IMR-90 (cell line): ENCODE results near the gene PLEKHG5. TPM values are rescaled to one million over a fixed set of nuclear protein-coding genes. Genes with fewer than 3 reads are reported as not detected.

Source experiments
- ATAC-seq: fragments of 200-7000 bp; cut with Tn5 transposase; 2 replicates; pipeline ENCODE4 v1.9.1; 2020; ENCODE audit warnings: low read depth, mild to moderate bottlenecking, moderate library complexity
- BruUV-seq: library from RNA; stranded (reverse); fragments of 400-500 nt; replicated peaks from 2 replicates; lab custom pipeline; 2021; lab: Mats Ljungman, UMichigan
- CTCF ChIA-PET: fragments of 300-600 bp; formaldehyde crosslinking; extraction: SDS; loops from one replicate; lab custom pipeline; 2021; ENCODE audit warnings: antibody characterized with exemption; lab: Yijun Ruan, JAX
- POLR2A ChIA-PET: fragments of 300-600 bp; sonication (Branson Sonifier 250); formaldehyde crosslinking; loops from one replicate; lab custom pipeline; 2022; ENCODE audit warnings: antibody characterized with exemption; ENCODE audit not compliant: unreplicated experiment; lab: Charles Lee
- DNase-seq: peaks from one replicate; pipeline ENCODE4 v3.0.0; 2013
- H2AFZ ChIP-seq: replicated peaks from 2 replicates; pipeline ENCODE3; 2013; ENCODE audit warnings: low read length, mild to moderate bottlenecking; ENCODE audit not compliant: poor library complexity
- H2AK5ac ChIP-seq: 2 replicates; pipeline ENCODE4 v1.6.1; 2013; ENCODE audit warnings: low read depth, low read length, inconsistent platforms
- H2AK9ac ChIP-seq: replicated peaks from 2 replicates; pipeline ENCODE3; 2013; ENCODE audit warnings: mild to moderate bottlenecking, low read depth, low read length, moderate library complexity; ENCODE audit not compliant: poor library complexity
- H2BK120ac ChIP-seq: 2 replicates; pipeline ENCODE4 v1.6.1; 2013; ENCODE audit warnings: low read depth, low read length, inconsistent platforms
- H2BK15ac ChIP-seq: 3 replicates; pipeline ENCODE4 v1.6.1; 2013; ENCODE audit warnings: low read depth, low read length, inconsistent platforms
- H2BK20ac ChIP-seq: 2 replicates; pipeline ENCODE4 v1.6.1; 2013; ENCODE audit warnings: low read depth, mild to moderate bottlenecking, inconsistent platforms, low read length, moderate library complexity
- H2BK5ac ChIP-seq: 2 replicates; pipeline ENCODE4 v1.6.1; 2013; ENCODE audit warnings: mild to moderate bottlenecking, low read depth, low read length, inconsistent platforms; ENCODE audit not compliant: poor library complexity, severe bottlenecking
- H3K14ac ChIP-seq: replicated peaks from 2 replicates; pipeline ENCODE4 v1.6.1; 2013; ENCODE audit warnings: low read depth, low read length, inconsistent platforms
- H3K18ac ChIP-seq: 2 replicates; pipeline ENCODE4 v1.6.1; 2013; ENCODE audit warnings: low read depth, low read length, control low read depth
- H3K23ac ChIP-seq: 2 replicates; pipeline ENCODE4 v1.6.1; 2013; ENCODE audit warnings: low read depth, low read length, inconsistent platforms
- H3K27ac ChIP-seq: 2 replicates; pipeline ENCODE4 v1.5.1; 2013; ENCODE audit warnings: mild to moderate bottlenecking, control low read depth, low read length; ENCODE audit not compliant: insufficient read depth
- H3K27me3 ChIP-seq: 2 replicates; pipeline ENCODE4 v1.6.1; 2013; ENCODE audit warnings: low read length; ENCODE audit not compliant: control insufficient read depth, insufficient read depth
- H3K36me3 ChIP-seq: 2 replicates; pipeline ENCODE4 v1.6.1; 2013; ENCODE audit warnings: low read length, mixed read lengths; ENCODE audit not compliant: control insufficient read depth, insufficient read depth
- H3K4ac ChIP-seq: 2 replicates; pipeline ENCODE4 v1.6.1; 2013; ENCODE audit warnings: low read depth, low read length, inconsistent platforms
- H3K4me1 ChIP-seq: 2 replicates; pipeline ENCODE4 v1.6.1; 2013; ENCODE audit warnings: low read length, mixed read lengths; ENCODE audit not compliant: control insufficient read depth, insufficient read depth
- H3K4me2 ChIP-seq: 2 replicates; pipeline ENCODE4 v1.6.1; 2013; ENCODE audit warnings: low read depth, mild to moderate bottlenecking, control low read depth, low read length, moderate library complexity
- H3K4me3 ChIP-seq: 2 replicates; pipeline ENCODE4 v1.5.1; 2013; ENCODE audit warnings: low read depth, mild to moderate bottlenecking, control low read depth, low read length, moderate library complexity; ENCODE audit not compliant: insufficient read depth
- H3K56ac ChIP-seq: 2 replicates; pipeline ENCODE4 v1.6.1; 2013; ENCODE audit warnings: low read length, inconsistent platforms; ENCODE audit not compliant: insufficient read depth; ENCODE audit errors: extremely low read depth
- H3K79me1 ChIP-seq, 2 experiments: 2 replicates each; pipeline ENCODE4 v1.6.1; 2013; ENCODE audit warnings: low read length in 2 of 2, inconsistent platforms in 1 of 2, low read depth in 1 of 2
- H3K9ac ChIP-seq: 2 replicates; pipeline ENCODE4 v1.6.1; 2013; ENCODE audit warnings: low read depth, low read length, control low read depth
- H3K9me1 ChIP-seq: 2 replicates; pipeline ENCODE4 v1.6.1; 2013; ENCODE audit warnings: low read length, inconsistent platforms; ENCODE audit not compliant: insufficient read depth
- H3K9me3 ChIP-seq: 2 replicates; pipeline ENCODE4 v1.6.1; 2013; ENCODE audit warnings: low read length; ENCODE audit not compliant: control insufficient read depth, insufficient read depth
- H4K20me1 ChIP-seq: 2 replicates; pipeline ENCODE4 v1.6.1; 2013; ENCODE audit warnings: low read length, inconsistent platforms; ENCODE audit not compliant: insufficient read depth
- H4K5ac ChIP-seq: 2 replicates; pipeline ENCODE4 v1.6.1; 2013; ENCODE audit warnings: mild to moderate bottlenecking, low read depth, low read length, control low read depth
- H4K8ac ChIP-seq, 2 experiments: 2 replicates each; pipeline ENCODE4 v1.6.1; 2013; ENCODE audit warnings: low read depth in 2 of 2, low read length in 2 of 2, control low read depth in 1 of 2, inconsistent platforms in 1 of 2
- H4K91ac ChIP-seq: 2 replicates; pipeline ENCODE4 v1.6.1; 2013; ENCODE audit warnings: low read depth, low read length, inconsistent platforms; ENCODE audit not compliant: insufficient read depth
- BHLHE40 ChIP-seq: fragments of 150-350 bp; IDR thresholded peaks from 2 replicates; pipeline ENCODE4 v1.6.1; 2016; ENCODE audit warnings: mild to moderate bottlenecking, low read depth, low read length
- CEBPB ChIP-seq: IDR thresholded peaks from 2 replicates; pipeline ENCODE4 v1.6.1; 2012; ENCODE audit warnings: low read depth, low read length, improper control_type of control experiment
- CHD1 ChIP-seq: IDR thresholded peaks from 2 replicates; pipeline ENCODE4 v1.6.1; 2012; ENCODE audit warnings: low read depth, low read length, improper control_type of control experiment
- FOS ChIP-seq: fragments of 150-350 bp; IDR thresholded peaks from 2 replicates; pipeline ENCODE4 v1.6.1; 2016; ENCODE audit warnings: low read depth, low read length
- MAFK ChIP-seq: IDR thresholded peaks from 2 replicates; pipeline ENCODE4 v1.6.1; 2012; ENCODE audit warnings: low read depth, low read length, improper control_type of control experiment
- MAZ ChIP-seq: IDR thresholded peaks from 2 replicates; pipeline ENCODE4 v1.6.1; 2012; ENCODE audit warnings: low read depth, mild to moderate bottlenecking, low read length, improper control_type of control experiment, moderate library complexity, borderline replicate concordance
- MXI1 ChIP-seq: IDR thresholded peaks from 2 replicates; pipeline ENCODE4 v1.6.1; 2012; ENCODE audit warnings: low read depth, mild to moderate bottlenecking, low read length, moderate library complexity, borderline replicate concordance
- NFE2L2 ChIP-seq: fragments of 150-350 bp; IDR thresholded peaks from 2 replicates; pipeline ENCODE4 v1.6.1; 2016; ENCODE audit warnings: low read depth, mild to moderate bottlenecking, low read length
- POLR2A ChIP-seq: IDR thresholded peaks from 2 replicates; pipeline ENCODE4 v1.6.1; 2012; ENCODE audit warnings: mild to moderate bottlenecking, low read depth, low read length
- RAD21 ChIP-seq: IDR thresholded peaks from 2 replicates; pipeline ENCODE4 v1.6.1; 2012; ENCODE audit warnings: low read length, improper control_type of control experiment
- RCOR1 ChIP-seq: IDR thresholded peaks from 2 replicates; pipeline ENCODE4 v1.6.1; 2012; ENCODE audit warnings: mild to moderate bottlenecking, low read length, improper control_type of control experiment; ENCODE audit not compliant: insufficient replicate concordance
- RFX5 ChIP-seq: IDR thresholded peaks from 2 replicates; pipeline ENCODE4 v1.8.0; 2012; ENCODE audit warnings: low read depth, mild to moderate bottlenecking, low read length, moderate library complexity
- SMC3 ChIP-seq: fragments of 150-350 bp; IDR thresholded peaks from 2 replicates; pipeline ENCODE4 v1.6.1; 2016; ENCODE audit warnings: low read depth, mild to moderate bottlenecking, antibody characterized with exemption, low read length, moderate library complexity
- WGBS, 2 experiments: methylation state at CpG; one replicate each; pipeline versions ENCODE4 v1.1.5 to v1.1.7; 2013; ENCODE audit warnings: missing lambda C conversion rate in 2 of 2; ENCODE audit not compliant: insufficient read length in 1 of 2; ENCODE audit errors: extremely low coverage in 2 of 2; 5-methylcytosine and 5-hydroxymethylcytosine counted together
- dilution Hi-C: fragments of 300-500 bp; cut with HindIII; formaldehyde crosslinking; loops from one replicate; pipeline ENCODE4 v1.14.3; 2018; ENCODE audit warnings: low sequenced_read_pairs; ENCODE audit not compliant: unreplicated experiment
- in situ Hi-C: fragments of 300-500 bp; cut with MboI; formaldehyde crosslinking; loops from 3 replicates; pipeline ENCODE4 v1.14.3; 2019; ENCODE audit warnings: low sequenced_read_pairs, inconsistent platforms, mixed read lengths
- intact Hi-C: fragments of 100-400 bp; cut with micrococcal nuclease; formaldehyde crosslinking; loops from 2 replicates; pipeline ENCODE4 v1.10.0; 2022
- polyA plus RNA-seq, 3 experiments: library from polyadenylated mRNA; depleted of rRNA; stranded (reverse); fragments of >200 nt; gene quantifications; 2 replicates each; pipeline ENCODE4 v1.2.3, GENCODE V29; 2012; ENCODE audit warnings: low replicate concordance in 1 of 3
- total RNA-seq: library from RNA; depleted of rRNA; stranded (reverse); fragments of >200 nt; gene quantifications from 2 replicates; pipeline ENCODE4 v1.2.3, GENCODE V29; 2012
- TF ChIP-seq, protein P1 (sequence below): fragments of 150-350 bp; IDR thresholded peaks from 2 replicates; pipeline ENCODE4 v1.6.1; 2016; ENCODE audit warnings: low read depth, mild to moderate bottlenecking, low read length, moderate library complexity, borderline replicate concordance
- TF ChIP-seq, protein P2 (sequence below): fragments of 150-350 bp; IDR thresholded peaks from 2 replicates; pipeline ENCODE4 v1.6.1; 2017; ENCODE audit warnings: mild to moderate bottlenecking, antibody characterized with exemption, low read length, low read depth
- TF ChIP-seq, protein P3 (sequence below): conservative IDR thresholded peaks from 2 replicates; pipeline ENCODE4 v1.5.1; 2012; ENCODE audit warnings: mild to moderate bottlenecking, low read depth, low read length, improper control_type of control experiment

The PLEKHG5 gene
- total and polyA plus RNA-seq, 2 of the 4 experiments (the other 2 are of a cell fraction) = 4.8 to 11.6 TPM

DNA sequence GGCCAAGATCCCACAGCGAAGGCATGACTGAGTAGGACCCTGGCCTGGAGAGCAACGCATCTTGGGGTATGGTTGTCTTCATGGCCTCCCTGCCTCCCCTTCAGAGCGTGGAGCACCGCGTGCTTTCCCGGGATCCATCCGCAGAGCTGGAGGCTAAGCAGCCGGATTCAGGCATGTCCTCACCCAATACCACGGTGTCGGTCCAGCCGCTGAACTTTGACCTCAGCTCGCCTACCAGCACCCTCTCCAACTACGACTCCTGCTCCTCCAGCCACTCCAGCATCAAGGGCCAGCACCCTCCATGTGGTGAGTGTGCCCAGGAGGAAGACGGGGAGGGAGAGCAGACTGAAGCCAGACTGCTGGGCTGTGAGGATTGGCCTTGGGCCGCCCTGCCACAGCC, 47.1 kb downstream of the PLEKHG5 start:
- H2BK20ac ChIP-seq = no peak overlapping the region
- H3K4me1 ChIP-seq = peaks cover 1% of the 10 kb centered on the region; the same call in 1 of the 2 replicates
- no CpG with 5 or more reads among the region's 15 CpGs for WGBS, 2 experiments
- no peak overlapping the region for H3K9ac ChIP-seq
- H2BK5ac ChIP-seq = no peak overlapping the region
- CTCF ChIA-PET = no interaction called here
- no peaks in the 10 kb centered on the region; the same call in 1 of the 2 replicates for H3K9me1 ChIP-seq
- H3K79me1 ChIP-seq = no peaks in the 10 kb centered on the region
- no peak overlapping the region for H4K8ac ChIP-seq
- in situ Hi-C loops = no loop called here
- H3K56ac ChIP-seq = no peak overlapping the region
- no peak overlapping the region for H2BK15ac ChIP-seq
- H3K18ac ChIP-seq = no peak overlapping the region
- H3K23ac ChIP-seq = no peak overlapping the region
- BruUV-seq = no TSS peak
- no peak overlapping the region for H3K4ac ChIP-seq
- H2AK5ac ChIP-seq = no peak overlapping the region
- POLR2A ChIA-PET = no interaction called here
- H3K9me3 ChIP-seq = no peaks in the 10 kb centered on the region
- intact Hi-C loops = no loop called here
- no peak overlapping the region for H2AK9ac ChIP-seq
- H3K36me3 ChIP-seq = no peaks in the 10 kb centered on the region
- ATAC-seq (no peak), DNase-seq (no peak)
- H3K4me3 ChIP-seq = no peak overlapping the region
- no peak overlapping the region for H3K27ac ChIP-seq
- no peak overlapping the region for H3K4me2 ChIP-seq
- dilution Hi-C loops = no loop called here
- no peak overlapping the region for H4K91ac ChIP-seq
- no peaks in the 10 kb centered on the region for H4K20me1 ChIP-seq
- H2BK120ac ChIP-seq = no peak overlapping the region
- H3K14ac ChIP-seq = no peak overlapping the region
- peaks cover 63% of the 10 kb centered on the region for H3K27me3 ChIP-seq
- no peak overlapping the region for H2AFZ ChIP-seq
- no peak overlapping the region for H4K5ac ChIP-seq
- TF ChIP-seq, protein P1, sequence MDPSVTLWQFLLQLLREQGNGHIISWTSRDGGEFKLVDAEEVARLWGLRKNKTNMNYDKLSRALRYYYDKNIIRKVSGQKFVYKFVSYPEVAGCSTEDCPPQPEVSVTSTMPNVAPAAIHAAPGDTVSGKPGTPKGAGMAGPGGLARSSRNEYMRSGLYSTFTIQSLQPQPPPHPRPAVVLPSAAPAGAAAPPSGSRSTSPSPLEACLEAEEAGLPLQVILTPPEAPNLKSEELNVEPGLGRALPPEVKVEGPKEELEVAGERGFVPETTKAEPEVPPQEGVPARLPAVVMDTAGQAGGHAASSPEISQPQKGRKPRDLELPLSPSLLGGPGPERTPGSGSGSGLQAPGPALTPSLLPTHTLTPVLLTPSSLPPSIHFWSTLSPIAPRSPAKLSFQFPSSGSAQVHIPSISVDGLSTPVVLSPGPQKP = no peak
- TF ChIP-seq RFX5 (no peak), CHD1 (no peak), BHLHE40 (no peak), MXI1 (no peak), MAFK (no peak), MAZ (no peak), NFE2L2 (no peak), RAD21 (no peak), SMC3 (no peak), FOS (no peak), CEBPB (no peak), POLR2A (no peak), RCOR1 (no peak)
- TF ChIP-seq, protein P2, sequence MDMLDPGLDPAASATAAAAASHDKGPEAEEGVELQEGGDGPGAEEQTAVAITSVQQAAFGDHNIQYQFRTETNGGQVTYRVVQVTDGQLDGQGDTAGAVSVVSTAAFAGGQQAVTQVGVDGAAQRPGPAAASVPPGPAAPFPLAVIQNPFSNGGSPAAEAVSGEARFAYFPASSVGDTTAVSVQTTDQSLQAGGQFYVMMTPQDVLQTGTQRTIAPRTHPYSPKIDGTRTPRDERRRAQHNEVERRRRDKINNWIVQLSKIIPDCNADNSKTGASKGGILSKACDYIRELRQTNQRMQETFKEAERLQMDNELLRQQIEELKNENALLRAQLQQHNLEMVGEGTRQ = no peak
- TF ChIP-seq, protein P3, sequence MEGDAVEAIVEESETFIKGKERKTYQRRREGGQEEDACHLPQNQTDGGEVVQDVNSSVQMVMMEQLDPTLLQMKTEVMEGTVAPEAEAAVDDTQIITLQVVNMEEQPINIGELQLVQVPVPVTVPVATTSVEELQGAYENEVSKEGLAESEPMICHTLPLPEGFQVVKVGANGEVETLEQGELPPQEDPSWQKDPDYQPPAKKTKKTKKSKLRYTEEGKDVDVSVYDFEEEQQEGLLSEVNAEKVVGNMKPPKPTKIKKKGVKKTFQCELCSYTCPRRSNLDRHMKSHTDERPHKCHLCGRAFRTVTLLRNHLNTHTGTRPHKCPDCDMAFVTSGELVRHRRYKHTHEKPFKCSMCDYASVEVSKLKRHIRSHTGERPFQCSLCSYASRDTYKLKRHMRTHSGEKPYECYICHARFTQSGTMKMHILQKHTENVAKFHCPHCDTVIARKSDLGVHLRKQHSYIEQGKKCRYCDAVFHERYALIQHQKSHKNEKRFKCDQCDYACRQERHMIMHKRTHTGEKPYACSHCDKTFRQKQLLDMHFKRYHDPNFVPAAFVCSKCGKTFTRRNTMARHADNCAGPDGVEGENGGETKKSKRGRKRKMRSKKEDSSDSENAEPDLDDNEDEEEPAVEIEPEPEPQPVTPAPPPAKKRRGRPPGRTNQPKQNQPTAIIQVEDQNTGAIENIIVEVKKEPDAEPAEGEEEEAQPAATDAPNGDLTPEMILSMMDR = no peak
